NCI-H748 (cell line): ENCODE measurements around the gene TSPAN5.
A peak's percentile ranks its signal among the peaks of the same experiment; 100 is the strongest.

Source experiments
- DNase-seq: peaks from one replicate; lab custom pipeline; 2025; ENCODE audit not compliant: unreplicated experiment; lab: John Stamatoyannopoulos, UW

TSPAN5 gene

DNA sequence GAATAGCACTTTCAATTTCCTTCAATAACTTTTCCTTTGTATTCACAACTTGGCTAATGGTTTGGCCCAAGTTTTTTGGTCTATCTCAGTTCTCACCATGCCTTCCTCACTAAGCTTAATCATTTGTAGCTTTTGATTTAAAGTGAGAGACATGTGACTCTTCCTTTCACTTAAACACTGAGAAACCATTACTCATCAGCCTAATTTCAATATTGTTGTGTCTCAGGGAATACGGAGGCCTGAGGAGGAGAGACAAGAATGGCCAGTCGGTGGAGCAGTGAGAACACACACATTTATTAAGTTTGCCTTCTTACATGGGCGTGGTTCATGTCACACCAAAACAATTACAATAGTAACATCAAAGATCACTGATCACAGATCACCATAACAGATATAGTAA is 56.7 kb downstream of the TSPAN5 start:
- no peak for DNase-seq

DNA sequence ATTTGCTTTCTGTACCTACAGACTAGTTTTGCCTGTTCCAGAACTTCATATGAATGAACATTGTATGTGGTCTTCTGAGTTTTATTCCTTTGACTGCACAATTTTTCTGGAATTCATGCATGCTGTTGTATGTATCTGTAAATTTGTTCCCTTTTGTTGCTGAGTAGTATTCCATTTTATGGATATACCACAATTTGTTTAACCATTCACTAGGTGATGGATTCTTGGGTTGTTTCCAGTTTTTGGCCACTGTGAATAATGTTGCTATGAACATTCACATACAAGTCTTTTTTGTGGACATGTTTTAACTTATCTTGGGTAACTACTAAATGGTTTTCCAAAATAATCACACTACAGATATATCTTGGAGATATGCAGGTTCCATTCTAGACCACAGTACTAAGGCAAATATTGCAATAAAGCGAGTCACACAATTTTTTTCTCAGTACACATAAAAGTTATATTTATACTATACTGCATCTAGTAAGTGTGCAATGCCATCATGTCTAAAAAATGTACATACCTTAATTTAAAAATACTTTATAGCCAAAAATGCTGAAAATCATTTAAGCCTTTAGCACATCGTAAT is 58.7 kb downstream of the TSPAN5 start:
- no peak for DNase-seq

- DNase-seq, result no peak
Measured at GRCh38 chr4:98586962-98587354, 71.5 kb downstream of the TSPAN5 start.

DNA sequence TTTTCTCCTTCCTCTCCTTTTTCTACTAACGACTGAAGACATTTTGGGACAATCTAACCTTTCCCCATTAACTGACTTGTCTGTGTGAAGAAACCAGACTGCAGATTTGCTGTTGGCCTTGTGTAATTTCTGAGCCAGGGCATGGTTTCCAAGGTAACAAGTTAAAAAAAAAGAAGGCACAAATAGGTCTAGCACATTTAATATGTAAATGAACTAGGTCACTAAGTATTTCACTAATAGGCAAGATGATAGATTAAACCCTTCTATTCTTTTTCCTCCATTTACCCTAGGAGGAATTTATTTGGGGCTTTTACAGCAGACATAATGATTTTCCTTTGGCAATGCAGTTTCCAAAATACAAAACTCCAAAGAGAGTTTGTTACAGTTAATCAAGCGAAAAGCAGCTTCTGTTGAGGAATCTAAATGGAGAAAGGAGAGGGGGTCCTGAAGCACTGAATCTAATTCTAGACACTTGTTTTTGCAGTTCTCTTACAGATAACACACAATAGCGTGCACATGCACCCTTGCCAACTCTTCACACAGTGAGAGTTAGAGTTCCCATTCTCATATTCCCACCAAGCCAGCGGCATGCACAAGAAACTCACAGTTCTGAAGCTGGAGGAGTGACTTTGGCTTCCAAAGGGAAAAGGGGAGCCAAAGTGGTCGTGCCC is 72.0 kb downstream of the TSPAN5 start:
- DNase-seq, result no peak

DNA sequence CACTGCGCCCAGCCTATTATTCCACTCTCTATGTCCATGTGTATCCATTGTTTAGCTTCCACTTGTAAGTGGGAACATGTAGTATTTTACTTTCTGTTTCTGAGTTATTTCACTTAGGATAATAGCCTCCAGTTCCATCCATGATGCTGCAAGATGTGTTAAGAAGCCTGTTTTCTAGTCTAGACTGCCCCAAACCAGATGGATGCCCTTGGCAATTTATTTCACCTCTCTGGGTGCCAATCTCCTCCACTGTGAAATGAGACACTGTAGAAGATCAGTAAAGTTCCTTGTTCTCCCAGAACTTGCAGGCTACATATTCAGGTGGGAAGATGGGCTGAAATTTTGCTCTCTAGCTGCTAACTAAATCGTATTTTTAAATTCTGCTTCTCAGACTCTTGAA is 72.8 kb downstream of the TSPAN5 start:
- DNase-seq, result no peak

DNA sequence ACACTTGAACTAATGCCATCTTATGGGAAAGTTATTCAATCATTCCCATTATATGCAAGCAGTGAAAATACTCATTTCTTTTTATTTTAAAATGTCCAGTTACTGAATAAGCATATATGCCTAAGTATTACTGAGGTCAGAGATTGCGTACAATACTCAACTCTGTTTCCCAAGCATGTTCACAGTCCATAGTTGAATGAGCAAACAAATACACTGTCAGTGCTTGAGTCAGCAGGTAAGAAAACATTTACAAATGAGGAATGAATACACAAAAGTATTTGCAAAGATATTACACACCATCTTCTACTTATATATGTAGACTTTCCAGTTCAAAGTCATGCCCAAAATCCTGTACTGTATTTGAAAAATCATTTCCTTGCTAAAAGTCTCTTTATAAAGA is 74.1 kb downstream of the TSPAN5 start:
- DNase-seq, result no peak

GRCh38 chr4:98583265-98583664 is 75.1 kb downstream of the TSPAN5 start:
- no peak for DNase-seq

DNA sequence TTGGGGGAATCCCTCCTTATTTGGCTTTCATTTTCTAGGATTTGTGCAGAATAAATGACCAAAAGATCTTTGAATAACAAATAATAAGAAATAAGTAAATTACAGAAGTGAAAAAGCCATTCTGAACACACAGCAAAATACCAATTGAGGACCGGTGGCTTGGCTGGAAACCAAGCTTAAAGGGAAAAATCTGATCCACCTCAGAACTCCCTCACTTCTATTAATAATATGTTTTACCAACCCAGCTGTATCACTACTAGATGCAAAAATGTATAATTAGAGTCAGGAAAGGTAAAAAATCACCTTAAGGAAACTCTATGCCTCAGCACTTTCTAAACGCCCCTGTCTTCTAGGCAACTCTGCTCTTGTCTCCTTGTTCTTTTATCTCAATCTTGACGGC is 77.3 kb downstream of the TSPAN5 start:
- no peak for DNase-seq

DNA sequence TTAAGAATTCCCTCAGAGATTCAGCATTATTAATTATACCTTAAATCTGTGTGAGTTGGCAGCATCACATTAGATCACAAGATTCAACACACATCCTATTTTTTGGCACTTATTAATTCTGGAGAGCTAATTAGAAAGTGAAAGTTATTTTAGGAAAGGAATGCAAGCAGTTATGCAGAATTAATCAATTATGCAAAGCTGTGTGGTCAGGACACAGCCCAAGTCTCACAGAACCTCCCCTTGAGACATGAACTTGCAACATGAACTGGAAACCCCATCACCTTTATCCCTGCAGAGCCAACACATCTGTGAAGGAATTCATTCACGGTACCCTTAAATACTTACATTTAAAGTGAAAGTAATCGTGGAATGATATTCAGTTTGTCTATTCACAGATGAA is 80.5 kb downstream of the TSPAN5 start:
- no peak for DNase-seq

GRCh38 chr4:98574816-98575215 is 83.6 kb downstream of the TSPAN5 start:
- DNase-seq, result no peak

GRCh38 chr4:98573791-98574190 is 84.6 kb downstream of the TSPAN5 start:
- peak; percentile 78 for DNase-seq

DNA sequence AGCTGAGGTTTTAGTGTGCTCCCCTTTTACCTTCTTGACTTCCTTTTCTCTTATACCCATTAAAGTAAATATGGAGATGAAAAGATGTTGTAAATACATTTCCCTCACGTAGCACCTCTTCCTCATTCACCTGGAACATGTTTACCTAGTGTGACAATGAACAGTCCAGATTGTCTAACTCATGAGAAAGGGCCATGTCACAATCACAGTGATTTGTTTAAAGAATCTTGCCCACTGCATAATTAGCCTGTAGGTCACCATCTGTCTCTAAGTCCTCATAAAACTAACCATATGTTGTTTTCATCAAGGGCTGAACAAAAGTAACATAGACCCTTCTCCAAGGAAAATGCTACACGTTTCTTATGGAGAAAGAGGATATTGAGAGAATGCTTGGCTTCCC is 85.7 kb downstream of the TSPAN5 start:
- peak; percentile 79 for DNase-seq

- no peak for DNase-seq
Measured at GRCh38 chr4:98571161-98571786, 87.1 kb downstream of the TSPAN5 start.

DNA sequence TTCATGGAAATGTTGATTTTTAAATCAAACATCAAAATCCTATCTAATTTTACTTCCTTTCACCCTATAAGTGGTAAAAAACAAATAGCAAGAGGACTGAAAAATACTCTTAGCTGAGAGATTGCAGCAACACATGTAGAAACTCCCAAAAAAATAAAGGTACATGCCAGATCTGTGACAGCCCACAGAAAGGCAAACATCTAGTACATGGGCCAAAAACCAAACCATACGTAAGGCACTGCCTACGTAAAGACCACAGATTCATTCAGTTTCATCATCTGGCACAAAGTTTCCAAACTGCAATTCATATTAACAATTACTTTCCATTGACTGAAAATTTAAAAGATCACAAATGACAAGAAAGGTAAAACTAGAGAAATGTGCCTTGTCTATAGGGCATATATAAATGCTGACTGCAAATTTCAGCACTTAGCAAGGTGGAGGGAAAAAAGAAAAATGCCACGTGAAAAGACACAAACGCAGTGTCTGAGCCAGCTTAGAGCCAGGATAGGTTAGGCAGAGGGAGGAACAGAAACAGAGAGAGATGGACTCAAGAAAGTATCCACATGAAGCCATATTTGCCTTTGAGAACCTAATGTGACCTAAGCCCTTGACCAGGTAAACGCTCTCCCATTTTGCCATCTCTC is 88.1 kb downstream of the TSPAN5 start:
- no peak for DNase-seq

DNA sequence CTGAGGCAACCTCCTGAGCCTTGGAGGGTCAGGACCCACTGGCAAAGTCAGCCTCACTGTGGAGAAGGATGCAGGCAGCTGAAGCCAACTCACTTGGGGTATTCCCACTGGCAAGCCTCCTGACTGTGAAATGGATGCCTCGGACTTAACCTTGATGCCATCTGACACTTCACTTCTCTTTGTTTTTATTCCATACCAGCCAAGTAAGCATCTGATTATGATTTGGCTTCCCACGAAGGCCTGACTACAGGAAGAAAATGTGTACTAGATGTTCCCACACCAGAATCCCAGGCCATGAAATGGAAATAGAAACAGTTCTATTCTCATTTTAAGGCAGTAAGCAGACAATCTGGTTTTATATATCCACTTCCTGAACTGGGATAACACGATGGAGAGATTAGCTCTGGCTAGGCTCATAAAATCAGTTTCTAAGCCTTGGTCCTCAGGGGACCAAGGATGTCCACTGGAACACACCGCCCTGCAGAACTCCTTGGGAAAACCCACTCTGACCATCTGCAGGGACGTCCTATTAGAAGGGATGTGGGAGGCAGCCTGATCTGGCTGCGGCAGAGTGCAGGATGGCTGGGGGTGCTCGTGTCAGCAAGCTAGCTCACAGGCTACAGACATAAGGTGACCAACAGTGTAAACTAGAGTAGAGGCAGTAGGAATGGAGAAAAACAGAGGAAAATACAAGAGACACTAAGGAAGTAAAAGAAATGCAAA is 89.3 kb downstream of the TSPAN5 start:
- no peak for DNase-seq

DNA sequence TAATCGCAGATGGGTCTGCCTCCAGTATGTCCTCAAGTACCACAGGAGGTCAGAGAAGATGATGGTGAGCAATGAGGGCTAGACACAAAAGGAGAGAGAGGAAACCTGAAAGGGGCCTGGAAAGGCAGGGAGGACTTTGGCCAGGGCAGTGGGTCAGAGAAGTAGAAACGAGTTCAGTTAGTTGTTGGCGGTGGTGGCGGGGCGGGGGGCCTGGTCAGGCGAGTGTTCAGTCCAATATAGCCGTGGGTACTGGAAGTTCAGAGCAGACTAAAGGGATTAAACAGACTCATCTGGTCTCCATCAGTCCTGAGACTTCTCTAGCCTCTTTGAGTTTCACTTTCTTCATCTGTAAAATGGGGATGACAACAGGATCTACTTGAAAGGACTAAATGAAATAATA is 90.8 kb downstream of the TSPAN5 start:
- DNase-seq, result no peak

DNA sequence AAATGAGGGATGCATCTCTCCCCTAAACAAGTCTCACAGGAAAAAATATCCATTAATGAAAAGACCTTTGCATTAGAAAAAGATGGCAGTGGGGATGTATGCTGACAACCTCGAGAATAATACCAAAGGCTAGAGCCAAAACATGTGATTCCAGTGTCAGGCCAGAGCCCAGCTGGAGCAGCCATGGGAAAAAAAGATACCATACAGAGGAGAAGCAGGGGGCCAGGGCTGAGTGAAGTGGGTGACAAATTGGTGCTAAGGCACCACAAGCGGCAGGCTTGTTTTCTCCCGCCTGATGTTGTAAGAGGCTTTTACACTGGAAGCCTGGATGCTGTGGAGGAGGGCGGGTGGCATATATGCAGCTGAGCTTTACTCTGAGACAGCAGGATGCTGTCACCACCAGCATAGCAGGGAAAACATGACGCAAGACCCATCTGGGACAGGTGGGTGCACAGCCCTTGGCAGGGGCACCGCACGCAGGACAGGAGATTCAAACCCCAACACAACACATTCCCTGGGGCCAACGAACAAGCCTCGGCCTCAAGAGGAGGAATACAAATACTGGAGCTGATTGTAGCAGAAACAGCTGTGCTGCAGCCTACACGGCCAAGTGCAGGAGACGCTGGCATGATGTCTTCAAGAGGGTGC is 91.9 kb downstream of the TSPAN5 start:
- peak; percentile 36 for DNase-seq

DNA sequence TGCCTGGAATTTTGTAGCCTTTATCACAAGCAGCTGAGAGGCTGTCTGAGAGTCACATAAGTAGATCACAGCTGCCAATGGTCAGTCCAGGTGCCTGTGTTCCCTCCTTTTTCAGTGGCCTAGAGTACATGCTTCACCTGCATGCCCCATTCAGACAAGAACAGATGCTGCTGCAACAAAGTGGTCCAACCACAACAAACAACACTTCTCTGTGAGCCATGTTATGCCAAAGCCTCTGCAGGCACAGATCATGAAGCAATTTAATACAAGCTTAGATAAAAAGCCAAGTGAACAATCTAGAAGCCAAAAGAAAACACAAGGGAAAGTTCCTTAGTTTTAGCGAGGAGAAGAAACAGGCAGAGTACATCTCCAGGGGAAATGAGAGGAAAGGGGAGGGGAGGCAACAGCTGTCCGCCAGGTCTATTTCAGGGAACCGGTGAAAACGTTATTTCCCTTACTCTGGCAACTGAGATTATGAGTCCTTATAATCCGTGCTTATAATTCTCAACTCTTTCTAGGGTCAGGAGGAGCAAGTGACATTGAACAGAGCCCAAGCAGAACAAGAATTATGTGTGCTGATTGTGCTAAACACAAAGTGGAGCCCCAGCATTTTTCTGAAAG is 92.6 kb downstream of the TSPAN5 start:
- peak; percentile 53 for DNase-seq

GRCh38 chr4:98564852-98565251 is 93.6 kb downstream of the TSPAN5 start:
- DNase-seq, result peak; percentile 7

- no peak for DNase-seq
Measured at GRCh38 chr4:98560321-98560720, 98.1 kb downstream of the TSPAN5 start.
